ENCODE measurements around the gene CRKL. TPM values are rescaled to one million over a fixed set of nuclear protein-coding genes. Genes with fewer than 3 reads are reported as not detected.

Gene CRKL
- total RNA-seq, 1 experiment from 2014 or later = 69.9 TPM

- peaks cover 49% of the 10 kb centered on the region for H3K4me1 Mint-ChIP-seq (ENCODE audit: low read depth, unreplicated experiment)
- no peaks in the 10 kb centered on the region for H3K9me3 Mint-ChIP-seq (ENCODE audit: low read depth, unreplicated experiment)
- no peak for DNase-seq
- CTCF ChIA-PET = interaction anchor here (0.6 kb wide), 3 partner anchors 12 to 22 kb away, joined by 3 read pairs; no protein-coding TSS in a partner anchor
- no peak overlapping the region for H3K4me3 Mint-ChIP-seq (ENCODE audit: low read depth, unreplicated experiment)
- intact Hi-C loops (cut with micrococcal nuclease; ENCODE audit: unreplicated experiment) = no loop called here
- peaks cover 44% of the 10 kb centered on the region for H3K36me3 Mint-ChIP-seq (ENCODE audit: insufficient read depth, unreplicated experiment)
- BruUV-seq (replicated peaks) = no TSS peak
- H3K27me3 Mint-ChIP-seq (ENCODE audit: unreplicated experiment) = no peaks in the 10 kb centered on the region
- no peak for TF ChIP-seq CTCF (IDR thresholded peaks at IDR 0.05; ENCODE audit: unreplicated experiment)
- H3K27ac Mint-ChIP-seq (ENCODE audit: unreplicated experiment) = no peak overlapping the region
Observed at GRCh38 chr22:20944042-20944441, 26.8 kb downstream of the CRKL start.

GRCh38 chr22:20945578-20945934 is 28.3 kb downstream of the CRKL start:
- peaks cover 48% of the 10 kb centered on the region for H3K36me3 Mint-ChIP-seq (ENCODE audit: insufficient read depth, unreplicated experiment)
- H3K4me3 Mint-ChIP-seq (ENCODE audit: low read depth, unreplicated experiment) = no peak overlapping the region
- no TSS peak for BruUV-seq (replicated peaks)
- no peak for TF ChIP-seq CTCF (IDR thresholded peaks at IDR 0.05; ENCODE audit: unreplicated experiment)
- H3K9me3 Mint-ChIP-seq (ENCODE audit: low read depth, unreplicated experiment) = no peaks in the 10 kb centered on the region
- no peaks in the 10 kb centered on the region for H3K27me3 Mint-ChIP-seq (ENCODE audit: unreplicated experiment)
- peaks cover 49% of the 10 kb centered on the region for H3K4me1 Mint-ChIP-seq (ENCODE audit: low read depth, unreplicated experiment)
- no peak for DNase-seq
- intact Hi-C loops (cut with micrococcal nuclease; ENCODE audit: unreplicated experiment) = no loop called here
- CTCF ChIA-PET = no interaction called here
- peak overlapping the region; percentile 4 for H3K27ac Mint-ChIP-seq (ENCODE audit: unreplicated experiment)

- H3K27ac Mint-ChIP-seq (ENCODE audit: unreplicated experiment) = peak overlapping the region; percentile 4
- no peak for DNase-seq
- H3K27me3 Mint-ChIP-seq (ENCODE audit: unreplicated experiment) = no peaks in the 10 kb centered on the region
- H3K4me1 Mint-ChIP-seq (ENCODE audit: low read depth, unreplicated experiment) = peaks cover 49% of the 10 kb centered on the region
- no peak overlapping the region for H3K4me3 Mint-ChIP-seq (ENCODE audit: low read depth, unreplicated experiment)
- peaks cover 53% of the 10 kb centered on the region for H3K36me3 Mint-ChIP-seq (ENCODE audit: insufficient read depth, unreplicated experiment)
- no peak for TF ChIP-seq CTCF (IDR thresholded peaks at IDR 0.05; ENCODE audit: unreplicated experiment)
- BruUV-seq (replicated peaks) = no TSS peak
- CTCF ChIA-PET = interaction anchor here (1.1 kb wide), 1 partner anchor 11 kb away, joined by 3 read pairs; no protein-coding TSS in a partner anchor
- intact Hi-C loops (cut with micrococcal nuclease; ENCODE audit: unreplicated experiment) = no loop called here
- no peaks in the 10 kb centered on the region for H3K9me3 Mint-ChIP-seq (ENCODE audit: low read depth, unreplicated experiment)
Observed at GRCh38 chr22:20946080-20946986, 29.1 kb downstream of the CRKL start.

- intact Hi-C loops (cut with micrococcal nuclease; ENCODE audit: unreplicated experiment) = no loop called here
- H3K9me3 Mint-ChIP-seq (ENCODE audit: low read depth, unreplicated experiment) = no peaks in the 10 kb centered on the region
- no peak overlapping the region for H3K4me3 Mint-ChIP-seq (ENCODE audit: low read depth, unreplicated experiment)
- DNase-seq = no peak
- peaks cover 56% of the 10 kb centered on the region for H3K36me3 Mint-ChIP-seq (ENCODE audit: insufficient read depth, unreplicated experiment)
- CTCF ChIA-PET = interaction anchor here (1.1 kb wide), 1 partner anchor 10 kb away, joined by 3 read pairs; no protein-coding TSS in a partner anchor
- no peak for TF ChIP-seq CTCF (IDR thresholded peaks at IDR 0.05; ENCODE audit: unreplicated experiment)
- H3K4me1 Mint-ChIP-seq (ENCODE audit: low read depth, unreplicated experiment) = peaks cover 56% of the 10 kb centered on the region
- H3K27ac Mint-ChIP-seq (ENCODE audit: unreplicated experiment) = no peak overlapping the region
- H3K27me3 Mint-ChIP-seq (ENCODE audit: unreplicated experiment) = no peaks in the 10 kb centered on the region
- BruUV-seq (replicated peaks) = no TSS peak
Observed at GRCh38 chr22:20946991-20947390, 29.8 kb downstream of the CRKL start.
